H1 (cell line): Measurements from ENCODE around the gene EPHA7. TPM values are rescaled to one million over a fixed set of nuclear protein-coding genes. Genes with fewer than 3 reads are reported as not detected.

ENCODE experiments used
- CHD7 ChIP-seq: fragments of 300-600 bp; sonication (generic); IDR thresholded peaks from 2 replicates; pipeline ENCODE4 v1.7.1; 2012; ENCODE audit warnings: low read length, moderate library complexity, mild to moderate bottlenecking, inconsistent platforms; ENCODE audit not compliant: insufficient replicate concordance
- JUN ChIP-seq: IDR thresholded peaks from 2 replicates; pipeline ENCODE4 v1.6.1; 2011; ENCODE audit warnings: low read depth, mild to moderate bottlenecking, improper control_type of control experiment, low read length
- polyA plus RNA-seq, 7 experiments: library from polyadenylated mRNA; depleted of rRNA in 3 of 7; stranded (reverse) in 5 of 7; unstranded in 2 of 7; fragments of >200 nt in 5 of 7; fragments of 200-250 nt in 2 of 7; gene quantifications; 1 replicate in 5 of 7; 2 replicates in 1 of 7; 4 replicates in 1 of 7; pipeline versions ENCODE4 v1.2.1 to v1.2.3, GENCODE V29; 2011 to 2013; ENCODE audit warnings: missing spikeins in 2 of 7, mixed read lengths in 2 of 7
- total RNA-seq: library from RNA; stranded (reverse); fragmentation: NEBNext Ultra II Directional; extraction: Animal tissue kit (Norgen Biotek cat#: 25700); gene quantifications from 2 replicates; pipeline ENCODE4 v1.2.1, GENCODE V29; 2021

EPHA7 gene
- total and polyA plus RNA-seq, 2 of the 8 experiments (the other 6 are each of a cell fraction or from before 2014, with no cell fraction given), result 1.3 to 6.8 TPM

GRCh38 chr6:93299622-93300021 is 119.7 kb downstream of the EPHA7 start (continued):
- TF ChIP-seq CHD7 (no peak), JUN (no peak)
